IMR-90 (cell line): ENCODE data around the gene OPA3. TPM values are rescaled to one million over a fixed set of nuclear protein-coding genes. Genes with fewer than 3 reads are reported as not detected.
A peak's percentile ranks its signal among the peaks of the same experiment; 100 is the strongest.

Experiments
- ATAC-seq: fragments of 200-7000 bp; cut with Tn5 transposase; 2 replicates; pipeline ENCODE4 v1.9.1; 2020; ENCODE audit warnings: low read depth, mild to moderate bottlenecking, moderate library complexity
- BruUV-seq: library from RNA; stranded (reverse); fragments of 400-500 nt; replicated peaks from 2 replicates; lab custom pipeline; 2021; lab: Mats Ljungman, UMichigan
- CTCF ChIA-PET: fragments of 300-600 bp; formaldehyde crosslinking; extraction: SDS; loops from one replicate; lab custom pipeline; 2021; ENCODE audit warnings: antibody characterized with exemption; lab: Yijun Ruan, JAX
- POLR2A ChIA-PET: fragments of 300-600 bp; sonication (Branson Sonifier 250); formaldehyde crosslinking; loops from one replicate; lab custom pipeline; 2022; ENCODE audit warnings: antibody characterized with exemption; ENCODE audit not compliant: unreplicated experiment; lab: Charles Lee
- DNase-seq: peaks from one replicate; pipeline ENCODE4 v3.0.0; 2013
- H2AFZ ChIP-seq: replicated peaks from 2 replicates; pipeline ENCODE3; 2013; ENCODE audit warnings: low read length, mild to moderate bottlenecking; ENCODE audit not compliant: poor library complexity
- H2AK5ac ChIP-seq: 2 replicates; pipeline ENCODE4 v1.6.1; 2013; ENCODE audit warnings: low read depth, low read length, inconsistent platforms
- H2AK9ac ChIP-seq: replicated peaks from 2 replicates; pipeline ENCODE3; 2013; ENCODE audit warnings: mild to moderate bottlenecking, low read depth, low read length, moderate library complexity; ENCODE audit not compliant: poor library complexity
- H2BK120ac ChIP-seq: 2 replicates; pipeline ENCODE4 v1.6.1; 2013; ENCODE audit warnings: low read depth, low read length, inconsistent platforms
- H2BK15ac ChIP-seq: 3 replicates; pipeline ENCODE4 v1.6.1; 2013; ENCODE audit warnings: low read depth, low read length, inconsistent platforms
- H2BK20ac ChIP-seq: 2 replicates; pipeline ENCODE4 v1.6.1; 2013; ENCODE audit warnings: low read depth, mild to moderate bottlenecking, inconsistent platforms, low read length, moderate library complexity
- H2BK5ac ChIP-seq: 2 replicates; pipeline ENCODE4 v1.6.1; 2013; ENCODE audit warnings: mild to moderate bottlenecking, low read depth, low read length, inconsistent platforms; ENCODE audit not compliant: poor library complexity, severe bottlenecking
- H3K14ac ChIP-seq: replicated peaks from 2 replicates; pipeline ENCODE4 v1.6.1; 2013; ENCODE audit warnings: low read depth, low read length, inconsistent platforms
- H3K18ac ChIP-seq: 2 replicates; pipeline ENCODE4 v1.6.1; 2013; ENCODE audit warnings: low read depth, low read length, control low read depth
- H3K23ac ChIP-seq: 2 replicates; pipeline ENCODE4 v1.6.1; 2013; ENCODE audit warnings: low read depth, low read length, inconsistent platforms
- H3K27ac ChIP-seq: 2 replicates; pipeline ENCODE4 v1.5.1; 2013; ENCODE audit warnings: mild to moderate bottlenecking, control low read depth, low read length; ENCODE audit not compliant: insufficient read depth
- H3K27me3 ChIP-seq: 2 replicates; pipeline ENCODE4 v1.6.1; 2013; ENCODE audit warnings: low read length; ENCODE audit not compliant: control insufficient read depth, insufficient read depth
- H3K36me3 ChIP-seq: 2 replicates; pipeline ENCODE4 v1.6.1; 2013; ENCODE audit warnings: low read length, mixed read lengths; ENCODE audit not compliant: control insufficient read depth, insufficient read depth
- H3K4ac ChIP-seq: 2 replicates; pipeline ENCODE4 v1.6.1; 2013; ENCODE audit warnings: low read depth, low read length, inconsistent platforms
- H3K4me1 ChIP-seq: 2 replicates; pipeline ENCODE4 v1.6.1; 2013; ENCODE audit warnings: low read length, mixed read lengths; ENCODE audit not compliant: control insufficient read depth, insufficient read depth
- H3K4me2 ChIP-seq: 2 replicates; pipeline ENCODE4 v1.6.1; 2013; ENCODE audit warnings: low read depth, mild to moderate bottlenecking, control low read depth, low read length, moderate library complexity
- H3K4me3 ChIP-seq: 2 replicates; pipeline ENCODE4 v1.5.1; 2013; ENCODE audit warnings: low read depth, mild to moderate bottlenecking, control low read depth, low read length, moderate library complexity; ENCODE audit not compliant: insufficient read depth
- H3K56ac ChIP-seq: 2 replicates; pipeline ENCODE4 v1.6.1; 2013; ENCODE audit warnings: low read length, inconsistent platforms; ENCODE audit not compliant: insufficient read depth; ENCODE audit errors: extremely low read depth
- H3K79me1 ChIP-seq, 2 experiments: 2 replicates each; pipeline ENCODE4 v1.6.1; 2013; ENCODE audit warnings: low read length in 2 of 2, inconsistent platforms in 1 of 2, low read depth in 1 of 2
- H3K9ac ChIP-seq: 2 replicates; pipeline ENCODE4 v1.6.1; 2013; ENCODE audit warnings: low read depth, low read length, control low read depth
- H3K9me1 ChIP-seq: 2 replicates; pipeline ENCODE4 v1.6.1; 2013; ENCODE audit warnings: low read length, inconsistent platforms; ENCODE audit not compliant: insufficient read depth
- H3K9me3 ChIP-seq: 2 replicates; pipeline ENCODE4 v1.6.1; 2013; ENCODE audit warnings: low read length; ENCODE audit not compliant: control insufficient read depth, insufficient read depth
- H4K20me1 ChIP-seq: 2 replicates; pipeline ENCODE4 v1.6.1; 2013; ENCODE audit warnings: low read length, inconsistent platforms; ENCODE audit not compliant: insufficient read depth
- H4K5ac ChIP-seq: 2 replicates; pipeline ENCODE4 v1.6.1; 2013; ENCODE audit warnings: mild to moderate bottlenecking, low read depth, low read length, control low read depth
- H4K8ac ChIP-seq, 2 experiments: 2 replicates each; pipeline ENCODE4 v1.6.1; 2013; ENCODE audit warnings: low read depth in 2 of 2, low read length in 2 of 2, control low read depth in 1 of 2, inconsistent platforms in 1 of 2
- H4K91ac ChIP-seq: 2 replicates; pipeline ENCODE4 v1.6.1; 2013; ENCODE audit warnings: low read depth, low read length, inconsistent platforms; ENCODE audit not compliant: insufficient read depth
- BHLHE40 ChIP-seq: fragments of 150-350 bp; IDR thresholded peaks from 2 replicates; pipeline ENCODE4 v1.6.1; 2016; ENCODE audit warnings: mild to moderate bottlenecking, low read depth, low read length
- CEBPB ChIP-seq: IDR thresholded peaks from 2 replicates; pipeline ENCODE4 v1.6.1; 2012; ENCODE audit warnings: low read depth, low read length, improper control_type of control experiment
- CHD1 ChIP-seq: IDR thresholded peaks from 2 replicates; pipeline ENCODE4 v1.6.1; 2012; ENCODE audit warnings: low read depth, low read length, improper control_type of control experiment
- CTCF ChIP-seq: conservative IDR thresholded peaks from 2 replicates; pipeline ENCODE4 v1.5.1; 2012; ENCODE audit warnings: mild to moderate bottlenecking, low read depth, low read length, improper control_type of control experiment
- FOS ChIP-seq: fragments of 150-350 bp; IDR thresholded peaks from 2 replicates; pipeline ENCODE4 v1.6.1; 2016; ENCODE audit warnings: low read depth, low read length
- MAFK ChIP-seq: IDR thresholded peaks from 2 replicates; pipeline ENCODE4 v1.6.1; 2012; ENCODE audit warnings: low read depth, low read length, improper control_type of control experiment
- MAZ ChIP-seq: IDR thresholded peaks from 2 replicates; pipeline ENCODE4 v1.6.1; 2012; ENCODE audit warnings: low read depth, mild to moderate bottlenecking, low read length, improper control_type of control experiment, moderate library complexity, borderline replicate concordance
- MXI1 ChIP-seq: IDR thresholded peaks from 2 replicates; pipeline ENCODE4 v1.6.1; 2012; ENCODE audit warnings: low read depth, mild to moderate bottlenecking, low read length, moderate library complexity, borderline replicate concordance
- NFE2L2 ChIP-seq: fragments of 150-350 bp; IDR thresholded peaks from 2 replicates; pipeline ENCODE4 v1.6.1; 2016; ENCODE audit warnings: low read depth, mild to moderate bottlenecking, low read length
- POLR2A ChIP-seq: IDR thresholded peaks from 2 replicates; pipeline ENCODE4 v1.6.1; 2012; ENCODE audit warnings: mild to moderate bottlenecking, low read depth, low read length
- RAD21 ChIP-seq: IDR thresholded peaks from 2 replicates; pipeline ENCODE4 v1.6.1; 2012; ENCODE audit warnings: low read length, improper control_type of control experiment
- RCOR1 ChIP-seq: IDR thresholded peaks from 2 replicates; pipeline ENCODE4 v1.6.1; 2012; ENCODE audit warnings: mild to moderate bottlenecking, low read length, improper control_type of control experiment; ENCODE audit not compliant: insufficient replicate concordance
- RFX5 ChIP-seq: IDR thresholded peaks from 2 replicates; pipeline ENCODE4 v1.8.0; 2012; ENCODE audit warnings: low read depth, mild to moderate bottlenecking, low read length, moderate library complexity
- SMC3 ChIP-seq: fragments of 150-350 bp; IDR thresholded peaks from 2 replicates; pipeline ENCODE4 v1.6.1; 2016; ENCODE audit warnings: low read depth, mild to moderate bottlenecking, antibody characterized with exemption, low read length, moderate library complexity
- WGBS, 2 experiments: methylation state at CpG; one replicate each; pipeline versions ENCODE4 v1.1.5 to v1.1.7; 2013; ENCODE audit warnings: missing lambda C conversion rate in 2 of 2; ENCODE audit not compliant: insufficient read length in 1 of 2; ENCODE audit errors: extremely low coverage in 2 of 2; 5-methylcytosine and 5-hydroxymethylcytosine counted together
- dilution Hi-C: fragments of 300-500 bp; cut with HindIII; formaldehyde crosslinking; loops from one replicate; pipeline ENCODE4 v1.14.3; 2018; ENCODE audit warnings: low sequenced_read_pairs; ENCODE audit not compliant: unreplicated experiment
- in situ Hi-C: fragments of 300-500 bp; cut with MboI; formaldehyde crosslinking; loops from 3 replicates; pipeline ENCODE4 v1.14.3; 2019; ENCODE audit warnings: low sequenced_read_pairs, inconsistent platforms, mixed read lengths
- intact Hi-C: fragments of 100-400 bp; cut with micrococcal nuclease; formaldehyde crosslinking; loops from 2 replicates; pipeline ENCODE4 v1.10.0; 2022
- polyA plus RNA-seq, 3 experiments: library from polyadenylated mRNA; depleted of rRNA; stranded (reverse); fragments of >200 nt; gene quantifications; 2 replicates each; pipeline ENCODE4 v1.2.3, GENCODE V29; 2012; ENCODE audit warnings: low replicate concordance in 1 of 3
- total RNA-seq: library from RNA; depleted of rRNA; stranded (reverse); fragments of >200 nt; gene quantifications from 2 replicates; pipeline ENCODE4 v1.2.3, GENCODE V29; 2012
- TF ChIP-seq, protein P1 (sequence below): fragments of 150-350 bp; IDR thresholded peaks from 2 replicates; pipeline ENCODE4 v1.6.1; 2016; ENCODE audit warnings: low read depth, mild to moderate bottlenecking, low read length, moderate library complexity, borderline replicate concordance
- TF ChIP-seq, protein P2 (sequence below): fragments of 150-350 bp; IDR thresholded peaks from 2 replicates; pipeline ENCODE4 v1.6.1; 2017; ENCODE audit warnings: mild to moderate bottlenecking, antibody characterized with exemption, low read length, low read depth

OPA3 gene
- total and polyA plus RNA-seq, 2 of the 4 experiments (the other 2 are of a cell fraction): 5.2 to 9.6 TPM

- peaks cover 11% of the 10 kb centered on the region for H3K4me1 ChIP-seq
- peak overlapping the region; percentile 21; the same call in 1 of the 2 replicates for H2BK20ac ChIP-seq
- peak overlapping the region; percentile 95 for H3K4ac ChIP-seq
- peak overlapping the region; percentile 47 for H3K4me3 ChIP-seq
- TF ChIP-seq MXI1 (no peak), CHD1 (no peak), POLR2A (no peak), RFX5 (no peak), MAZ (no peak), CTCF (no peak), SMC3 (no peak), RAD21 (no peak), BHLHE40 (no peak), NFE2L2 (no peak), FOS (no peak), RCOR1 (no peak), CEBPB (no peak), MAFK (no peak)
- TF ChIP-seq, protein P1, sequence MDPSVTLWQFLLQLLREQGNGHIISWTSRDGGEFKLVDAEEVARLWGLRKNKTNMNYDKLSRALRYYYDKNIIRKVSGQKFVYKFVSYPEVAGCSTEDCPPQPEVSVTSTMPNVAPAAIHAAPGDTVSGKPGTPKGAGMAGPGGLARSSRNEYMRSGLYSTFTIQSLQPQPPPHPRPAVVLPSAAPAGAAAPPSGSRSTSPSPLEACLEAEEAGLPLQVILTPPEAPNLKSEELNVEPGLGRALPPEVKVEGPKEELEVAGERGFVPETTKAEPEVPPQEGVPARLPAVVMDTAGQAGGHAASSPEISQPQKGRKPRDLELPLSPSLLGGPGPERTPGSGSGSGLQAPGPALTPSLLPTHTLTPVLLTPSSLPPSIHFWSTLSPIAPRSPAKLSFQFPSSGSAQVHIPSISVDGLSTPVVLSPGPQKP: no peak
- TF ChIP-seq, protein P2, sequence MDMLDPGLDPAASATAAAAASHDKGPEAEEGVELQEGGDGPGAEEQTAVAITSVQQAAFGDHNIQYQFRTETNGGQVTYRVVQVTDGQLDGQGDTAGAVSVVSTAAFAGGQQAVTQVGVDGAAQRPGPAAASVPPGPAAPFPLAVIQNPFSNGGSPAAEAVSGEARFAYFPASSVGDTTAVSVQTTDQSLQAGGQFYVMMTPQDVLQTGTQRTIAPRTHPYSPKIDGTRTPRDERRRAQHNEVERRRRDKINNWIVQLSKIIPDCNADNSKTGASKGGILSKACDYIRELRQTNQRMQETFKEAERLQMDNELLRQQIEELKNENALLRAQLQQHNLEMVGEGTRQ: no peak
- peak overlapping the region; percentile 87 for H4K5ac ChIP-seq
- H3K27me3 ChIP-seq: no peaks in the 10 kb centered on the region
- peaks cover 6% of the 10 kb centered on the region for H3K36me3 ChIP-seq
- peak overlapping the region; percentile 96; the same call in 1 of the 2 replicates for H3K23ac ChIP-seq
- ATAC-seq: no peak
- peak overlapping the region; percentile 93; the same call in 1 of the 3 replicates for H2BK15ac ChIP-seq
- ChIA-PET POLR2A (no interaction called here), CTCF (no interaction called here)
- H2BK120ac ChIP-seq: peak overlapping the region; percentile 82; the same call in 1 of the 2 replicates
- H2AK9ac ChIP-seq: peak overlapping the region; percentile 98
- peak overlapping the region; percentile 91 for H3K4me2 ChIP-seq
- H3K18ac ChIP-seq: peak overlapping the region; percentile 67
- in situ Hi-C loops (no loop called here), intact Hi-C loops (loop anchor here (5.0 kb wide), 2 partner anchors 133 to 183 kb away; partner anchors contain the start of genes QPCTL and SNRPD2), dilution Hi-C loops (no loop called here)
- H3K27ac ChIP-seq: peak overlapping the region; percentile 95
- H4K91ac ChIP-seq: peak overlapping the region; percentile 98
- peaks cover 56% of the 10 kb centered on the region for H4K20me1 ChIP-seq
- DNase-seq: no peak
- peak overlapping the region; percentile 84 for H3K9ac ChIP-seq
- BruUV-seq: no TSS peak
- H3K79me1 ChIP-seq: peaks cover 2 to 61% of the 10 kb centered on the region in 2 experiments; a peak in 3 of 4 replicates
- peak overlapping the region; percentile 99 for H3K14ac ChIP-seq
- peaks cover 15% of the 10 kb centered on the region for H3K9me1 ChIP-seq
- peak overlapping the region; percentile 90 for H3K56ac ChIP-seq
- H3K9me3 ChIP-seq: no peaks in the 10 kb centered on the region
- H2AK5ac ChIP-seq: peak overlapping the region; percentile 79
- peak overlapping the region; percentile 93 for H2BK5ac ChIP-seq
- no CpG with 5 or more reads among the region's 3 CpGs for WGBS, 2 experiments
- peak overlapping the region; percentile 68 for H2AFZ ChIP-seq
- H4K8ac ChIP-seq: peak overlapping the region; percentile 89 to 99
These were observed 74.9 kb downstream of the OPA3 start for GRCh38 chr19:45509692-45510015.
